ENCODE measurements around the gene TBC1D5.
"Not testable (repeated sequence)": the region's sequence is repeated elsewhere in the genome, so short reads cannot be mapped to it uniquely, and the experiment has no call there.

TBC1D5 gene

GRCh38 chr3:17401912-17402311 lies 340.5 kb downstream of the TBC1D5 start:
- no peak for DNase-seq (ENCODE audit: low read depth)

DNA sequence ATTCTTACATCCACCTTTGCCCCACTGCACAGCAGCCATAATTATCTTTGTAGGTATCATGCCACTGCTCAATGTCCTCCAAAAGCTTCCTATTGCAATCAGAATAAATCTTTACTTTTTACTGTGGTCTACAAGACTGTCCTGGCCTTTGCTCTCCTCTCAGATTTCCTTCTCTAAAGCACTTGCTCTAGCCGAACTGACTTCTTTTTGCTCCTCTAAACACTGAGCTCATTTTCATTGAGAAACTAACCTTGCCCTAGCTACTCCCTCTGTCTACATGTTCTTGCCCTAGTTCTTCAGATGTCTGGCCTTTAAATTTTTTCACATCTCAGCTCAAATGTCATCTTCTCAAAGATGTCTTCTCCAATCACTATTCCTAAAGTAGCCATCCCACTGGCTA lies 342.8 kb downstream of the TBC1D5 start:
- no peak for DNase-seq (ENCODE audit: low read depth)

DNA sequence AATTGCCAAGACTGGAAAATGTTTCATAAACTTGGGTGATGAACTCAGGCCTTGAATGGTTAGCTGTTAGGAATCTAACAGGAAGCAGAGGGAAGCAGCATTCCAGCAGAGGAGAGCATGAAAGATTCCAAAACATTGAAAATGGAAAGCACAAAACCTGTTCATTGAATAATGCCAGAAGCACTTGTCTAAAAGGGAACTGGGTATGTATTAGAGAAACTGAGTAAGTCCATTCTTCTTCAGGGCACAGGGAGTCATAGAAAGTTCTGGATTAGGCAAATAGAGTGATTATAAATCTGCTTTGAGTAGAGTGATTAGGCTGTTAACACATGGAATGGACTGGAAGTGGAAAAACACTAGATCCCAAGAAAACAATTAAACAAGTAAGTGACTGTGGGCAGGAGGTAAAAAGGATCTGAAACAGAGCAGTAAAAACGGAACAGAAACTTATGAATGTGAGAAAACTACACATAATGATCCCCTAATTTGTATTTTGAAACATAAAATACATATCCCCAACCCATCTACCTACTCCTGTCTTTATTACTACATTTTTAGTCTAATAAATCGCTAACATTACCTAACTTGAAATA lies 343.4 kb downstream of the TBC1D5 start:
- no peak for DNase-seq (ENCODE audit: low read depth)

DNA sequence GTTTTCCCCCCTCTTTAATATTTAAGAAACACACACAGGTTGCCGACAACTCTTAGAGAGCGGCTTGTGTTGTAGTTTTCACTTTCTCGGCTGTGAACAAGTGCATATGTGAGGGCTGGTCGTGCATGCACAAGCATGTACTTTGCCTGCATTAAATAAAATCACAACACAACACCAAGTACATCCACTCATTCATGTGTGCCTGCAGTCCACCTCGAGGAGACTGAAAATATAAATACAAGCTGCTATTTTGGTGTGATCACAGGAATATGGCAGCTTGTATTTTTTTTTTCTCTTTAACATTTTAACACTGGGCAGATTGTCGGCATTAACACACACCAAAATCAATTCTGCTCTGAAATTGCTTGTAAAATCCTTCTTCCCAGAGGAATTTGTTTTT lies 346.4 kb downstream of the TBC1D5 start:
- DNase-seq (ENCODE audit: low read depth), result no peak

- DNase-seq (ENCODE audit: low read depth), result no peak
Measured at GRCh38 chr3:17394541-17395155, 347.8 kb downstream of the TBC1D5 start.

- not testable (repeated sequence) for DNase-seq (ENCODE audit: low read depth)
Measured at GRCh38 chr3:17392516-17392915, 349.9 kb downstream of the TBC1D5 start.

- no peak for DNase-seq (ENCODE audit: low read depth)
Measured at GRCh38 chr3:17390785-17391184, 351.6 kb downstream of the TBC1D5 start.

DNA sequence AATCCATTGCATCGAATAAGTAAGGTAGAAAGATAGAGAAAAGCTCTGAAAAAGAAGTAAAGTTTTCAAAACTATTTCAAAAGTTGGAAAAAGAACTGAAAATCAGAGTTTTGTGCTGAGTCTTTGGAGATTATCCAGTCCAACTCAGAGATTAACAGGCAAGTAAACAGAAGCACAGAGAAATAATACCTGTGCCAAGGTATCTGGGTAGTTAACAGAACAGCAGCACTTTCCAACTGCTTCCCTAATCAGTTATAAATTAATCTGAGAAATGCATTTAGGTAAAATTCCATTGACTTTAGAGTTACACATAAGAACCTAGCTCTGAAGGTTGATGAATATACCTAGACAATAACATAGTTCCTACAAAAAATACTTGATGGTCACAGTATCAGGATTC lies 355.3 kb downstream of the TBC1D5 start:
- DNase-seq (ENCODE audit: low read depth), result no peak

DNA sequence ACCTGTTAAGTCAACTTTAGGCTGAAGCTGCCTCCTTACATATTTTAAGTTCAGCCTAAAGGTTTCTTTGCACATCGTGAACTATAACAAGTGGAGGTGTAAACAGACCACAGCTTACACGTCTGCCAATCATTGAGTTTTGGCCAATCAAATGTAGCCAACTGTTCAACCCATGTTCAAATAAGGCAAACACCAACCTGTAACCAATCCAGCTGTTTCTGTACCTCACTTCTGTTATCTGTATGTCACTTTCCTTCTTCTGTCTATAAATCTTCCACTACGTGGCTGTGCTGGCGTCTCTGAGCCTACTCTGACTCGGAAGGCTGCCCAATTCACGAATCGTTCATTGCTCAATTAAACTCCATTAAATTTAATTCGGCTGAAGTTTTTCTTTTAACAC lies 356.0 kb downstream of the TBC1D5 start:
- DNase-seq (ENCODE audit: low read depth), result no peak

- DNase-seq (ENCODE audit: low read depth), result no peak
Measured at GRCh38 chr3:17384567-17385296, 357.7 kb downstream of the TBC1D5 start.

- DNase-seq (ENCODE audit: low read depth), result no peak
Measured at GRCh38 chr3:17373304-17373703, 369.1 kb downstream of the TBC1D5 start.

GRCh38 chr3:17372362-17373210 lies 369.8 kb downstream of the TBC1D5 start:
- no peak for DNase-seq (ENCODE audit: low read depth)

- DNase-seq (ENCODE audit: low read depth), result no peak
Measured at GRCh38 chr3:17369973-17370372, 372.5 kb downstream of the TBC1D5 start.

- no peak for DNase-seq (ENCODE audit: low read depth)
Measured at GRCh38 chr3:17367171-17367570, 375.3 kb downstream of the TBC1D5 start.

DNA sequence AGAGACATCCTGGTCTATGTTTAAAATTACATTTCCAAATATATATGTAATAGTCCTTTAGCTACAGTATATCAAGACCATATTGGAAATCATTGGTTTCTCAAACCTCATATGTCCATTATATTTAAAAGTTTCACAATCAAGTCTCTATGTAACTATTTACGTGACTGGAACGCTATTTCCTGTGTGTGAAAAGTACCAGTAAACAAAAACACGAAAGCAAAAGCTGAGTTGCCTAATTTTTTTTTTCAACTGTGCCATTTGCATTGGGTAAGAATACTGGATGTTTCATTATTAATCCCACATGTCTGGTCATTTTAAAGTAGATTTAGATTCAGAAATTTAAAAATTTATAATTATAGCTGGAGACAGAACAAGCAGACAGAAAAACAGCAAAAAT lies 381.4 kb downstream of the TBC1D5 start:
- no peak for DNase-seq (ENCODE audit: low read depth)

DNA sequence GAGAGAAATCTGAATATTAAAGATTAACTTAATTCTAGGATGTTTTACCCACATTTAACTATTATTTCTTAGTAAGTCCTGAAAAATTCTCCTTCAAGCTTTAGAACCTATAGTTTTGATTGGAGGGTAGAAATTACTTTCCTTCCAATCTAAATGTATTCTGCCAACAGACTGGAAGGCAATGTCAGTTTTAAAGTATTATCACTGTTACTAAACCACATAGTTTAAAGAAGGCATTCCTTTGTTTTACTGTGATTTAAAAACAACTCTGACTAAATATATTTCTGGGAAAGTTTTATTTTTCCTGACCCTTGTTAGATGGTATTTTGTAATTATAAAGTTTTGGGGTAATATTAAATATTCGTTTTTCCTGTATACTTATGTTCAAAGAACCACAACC lies 382.5 kb downstream of the TBC1D5 start:
- no peak for DNase-seq (ENCODE audit: low read depth)

DNA sequence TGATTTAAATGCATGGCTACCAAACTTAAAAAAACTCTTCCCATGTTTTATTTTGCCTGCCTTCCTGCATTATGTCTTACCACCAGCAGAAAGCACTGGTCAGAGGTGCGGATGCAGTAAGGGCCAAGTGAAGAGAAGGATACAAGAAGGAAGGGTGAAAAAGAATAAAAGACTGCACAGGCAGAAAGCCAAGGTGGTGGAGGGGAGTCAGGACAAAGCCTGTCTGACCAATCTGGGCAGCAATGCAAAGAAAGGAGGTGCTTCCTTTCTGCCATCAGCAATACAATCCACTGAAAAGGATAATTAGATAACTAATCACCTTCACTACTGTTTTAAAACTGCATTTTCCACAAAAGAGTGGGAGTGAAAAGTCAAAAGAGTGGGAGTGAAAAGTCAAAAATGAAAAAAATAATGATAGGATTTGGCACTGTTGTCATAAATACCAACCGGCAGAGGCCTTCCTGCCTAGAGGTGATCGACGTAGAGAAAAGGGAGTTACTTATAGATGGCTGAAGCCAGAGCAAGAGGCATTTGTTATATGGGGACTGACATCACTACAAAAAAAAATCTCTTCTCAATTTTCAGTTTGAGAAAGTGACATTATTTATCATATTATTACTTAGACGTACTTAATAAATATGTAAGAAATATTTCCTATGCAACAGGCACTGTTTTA lies 385.3 kb downstream of the TBC1D5 start:
- no peak for DNase-seq (ENCODE audit: low read depth)

GRCh38 chr3:17356585-17356984 lies 385.8 kb downstream of the TBC1D5 start:
- no peak for DNase-seq (ENCODE audit: low read depth)

GRCh38 chr3:17355591-17355990 lies 386.8 kb downstream of the TBC1D5 start:
- no peak for DNase-seq (ENCODE audit: low read depth)

DNA sequence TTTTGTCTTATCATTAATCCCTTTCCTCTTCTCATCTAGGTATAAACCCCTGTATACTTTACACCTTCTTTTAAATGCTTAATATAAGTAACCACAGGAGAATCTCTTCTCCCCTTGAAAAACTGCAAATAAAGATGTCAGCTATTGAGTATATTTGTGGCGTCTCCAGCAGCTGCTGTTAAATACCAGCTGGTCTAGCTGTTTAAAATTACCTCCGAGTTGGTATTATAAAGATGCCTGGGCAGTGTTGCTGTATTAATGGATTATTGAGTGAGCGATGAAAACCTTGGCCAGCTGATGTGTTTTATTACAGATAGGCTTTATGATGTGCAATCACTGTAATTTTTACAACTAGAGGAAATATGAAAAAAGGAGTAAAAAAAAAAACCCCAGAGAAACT lies 388.1 kb downstream of the TBC1D5 start:
- DNase-seq (ENCODE audit: low read depth), result no peak

GRCh38 chr3:17352620-17353019 lies 389.8 kb downstream of the TBC1D5 start:
- DNase-seq (ENCODE audit: low read depth), result no peak

GRCh38 chr3:17351193-17351592 lies 391.2 kb downstream of the TBC1D5 start:
- not testable (repeated sequence) for DNase-seq (ENCODE audit: low read depth)
